Mesothelial cell of epicardium (in vitro differentiated cells): ENCODE data around the gene GRIN2A. TPM values are rescaled to one million over a fixed set of nuclear protein-coding genes. Genes with fewer than 3 reads are reported as not detected.

ENCODE experiments used
- DNase-seq, 2 experiments: peaks; one replicate each; pipeline ENCODE4 v3.0.0; 2021; ENCODE audit warnings: low spot score in 2 of 2; ENCODE audit not compliant: unreplicated experiment in 2 of 2
- H3K27ac Mint-ChIP-seq: 2 replicates; pipeline ENCODE4 v1.8.0; 2021; ENCODE audit warnings: mixed read lengths
- H3K27me3 Mint-ChIP-seq: 2 replicates; pipeline ENCODE4 v1.8.0; 2021; ENCODE audit warnings: low read depth, mixed read lengths
- H3K36me3 Mint-ChIP-seq: 2 replicates; pipeline ENCODE4 v1.8.0; 2021; ENCODE audit warnings: mixed read lengths
- H3K4me1 Mint-ChIP-seq: 2 replicates; pipeline ENCODE4 v1.8.0; 2021; ENCODE audit warnings: mixed read lengths
- H3K4me3 Mint-ChIP-seq: 2 replicates; pipeline ENCODE4 v1.8.0; 2021; ENCODE audit warnings: mild to moderate bottlenecking, moderate library complexity, mixed read lengths
- H3K9me3 Mint-ChIP-seq: 2 replicates; pipeline ENCODE4 v1.8.0; 2021; ENCODE audit warnings: mixed read lengths
- total RNA-seq: library from RNA; stranded (reverse); gene quantifications from 3 replicates; pipeline ENCODE4 v1.2.1, GENCODE V29; 2021
- TF ChIP-seq, protein P1 (sequence below): fragments of 200-600 bp; sonication (generic); IDR thresholded peaks from one replicate; pipeline ENCODE4 v1.5.0; 2021; ENCODE audit warnings: antibody characterized with exemption; ENCODE audit not compliant: unreplicated experiment

The GRIN2A gene
- total RNA-seq, 1 donor from 2014 or later = 4.9 TPM

DNA sequence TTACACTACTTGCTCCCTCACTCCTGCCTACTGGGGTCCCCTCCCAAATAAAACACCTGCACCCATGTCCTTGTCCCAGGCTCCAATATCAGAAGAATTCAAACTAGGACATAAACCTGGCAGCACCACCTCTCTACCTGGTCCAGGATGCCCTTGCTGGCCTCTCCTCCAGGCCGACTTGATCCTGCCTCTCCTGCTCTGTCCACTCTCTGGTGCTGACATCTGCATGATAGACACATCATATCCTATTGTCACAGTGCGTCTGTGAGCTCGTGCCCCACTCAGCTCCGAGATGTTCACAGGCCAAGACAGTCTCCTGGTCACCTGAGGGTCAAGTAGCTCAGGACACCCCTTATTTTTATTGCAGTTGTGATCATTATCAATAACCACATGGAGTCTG, 31.5 kb upstream of the GRIN2A start:
- no peak for DNase-seq
- Mint-ChIP-seq H3K27ac (no peak overlapping the region), H3K4me1 (no peaks in the 10 kb centered on the region), H3K36me3 (no peaks in the 10 kb centered on the region), H3K4me3 (no peak overlapping the region), H3K9me3 (no peaks in the 10 kb centered on the region), H3K27me3 (peaks cover 7% of the 10 kb centered on the region)
- TF ChIP-seq, protein P1, sequence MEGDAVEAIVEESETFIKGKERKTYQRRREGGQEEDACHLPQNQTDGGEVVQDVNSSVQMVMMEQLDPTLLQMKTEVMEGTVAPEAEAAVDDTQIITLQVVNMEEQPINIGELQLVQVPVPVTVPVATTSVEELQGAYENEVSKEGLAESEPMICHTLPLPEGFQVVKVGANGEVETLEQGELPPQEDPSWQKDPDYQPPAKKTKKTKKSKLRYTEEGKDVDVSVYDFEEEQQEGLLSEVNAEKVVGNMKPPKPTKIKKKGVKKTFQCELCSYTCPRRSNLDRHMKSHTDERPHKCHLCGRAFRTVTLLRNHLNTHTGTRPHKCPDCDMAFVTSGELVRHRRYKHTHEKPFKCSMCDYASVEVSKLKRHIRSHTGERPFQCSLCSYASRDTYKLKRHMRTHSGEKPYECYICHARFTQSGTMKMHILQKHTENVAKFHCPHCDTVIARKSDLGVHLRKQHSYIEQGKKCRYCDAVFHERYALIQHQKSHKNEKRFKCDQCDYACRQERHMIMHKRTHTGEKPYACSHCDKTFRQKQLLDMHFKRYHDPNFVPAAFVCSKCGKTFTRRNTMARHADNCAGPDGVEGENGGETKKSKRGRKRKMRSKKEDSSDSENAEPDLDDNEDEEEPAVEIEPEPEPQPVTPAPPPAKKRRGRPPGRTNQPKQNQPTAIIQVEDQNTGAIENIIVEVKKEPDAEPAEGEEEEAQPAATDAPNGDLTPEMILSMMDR = no peak

DNA sequence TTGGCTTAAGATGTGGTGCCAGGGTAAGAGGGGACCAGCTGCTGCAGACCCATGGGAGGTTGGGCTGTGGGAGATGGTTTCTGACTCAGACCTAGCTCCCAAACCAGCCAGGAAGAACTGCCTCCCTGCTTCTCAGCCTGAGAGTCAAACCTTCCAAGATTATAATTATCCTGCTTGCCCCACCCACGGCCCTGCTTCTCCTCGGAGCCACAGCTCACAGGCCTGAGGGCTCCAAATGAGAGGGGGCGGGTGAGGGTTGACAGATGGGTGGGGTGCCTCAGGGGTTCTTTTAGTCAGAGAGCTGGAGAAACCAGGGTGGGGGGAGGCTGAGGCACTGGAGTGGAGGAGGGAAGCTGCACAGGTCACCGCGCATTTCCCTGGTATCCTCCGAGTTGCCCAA, 28.7 kb upstream of the GRIN2A start:
- no peaks in the 10 kb centered on the region for H3K4me1 Mint-ChIP-seq
- H3K27me3 Mint-ChIP-seq = peaks cover 2% of the 10 kb centered on the region
- TF ChIP-seq, protein P1 = no peak
- H3K27ac Mint-ChIP-seq = no peak overlapping the region
- no peak overlapping the region for H3K4me3 Mint-ChIP-seq
- peaks cover 5% of the 10 kb centered on the region for H3K9me3 Mint-ChIP-seq
- no peaks in the 10 kb centered on the region for H3K36me3 Mint-ChIP-seq
- no peak for DNase-seq

DNA sequence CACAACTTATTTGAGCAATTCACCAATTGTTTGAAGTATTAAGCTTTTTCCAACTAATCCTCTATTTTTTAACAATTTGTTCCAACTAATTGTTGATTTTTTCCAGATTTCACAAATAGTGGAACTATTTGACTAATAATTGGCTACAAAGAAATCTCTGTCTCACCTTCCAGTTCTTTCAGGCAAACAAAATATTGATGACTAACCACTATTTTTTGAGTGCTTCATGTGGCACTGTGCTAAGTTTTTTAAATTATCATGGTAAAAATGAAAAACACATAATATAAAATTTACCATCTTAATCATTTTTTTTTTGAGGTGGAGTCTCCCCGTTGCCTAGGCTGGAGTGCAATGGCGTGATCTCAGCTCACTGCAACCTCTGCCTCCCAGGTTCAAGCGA, 24.6 kb upstream of the GRIN2A start:
- Mint-ChIP-seq H3K4me1 (no peaks in the 10 kb centered on the region), H3K9me3 (peaks cover 12% of the 10 kb centered on the region), H3K4me3 (no peak overlapping the region), H3K36me3 (no peaks in the 10 kb centered on the region), H3K27ac (no peak overlapping the region), H3K27me3 (peaks cover 2% of the 10 kb centered on the region)
- TF ChIP-seq, protein P1 = no peak
- no peak for DNase-seq

DNA sequence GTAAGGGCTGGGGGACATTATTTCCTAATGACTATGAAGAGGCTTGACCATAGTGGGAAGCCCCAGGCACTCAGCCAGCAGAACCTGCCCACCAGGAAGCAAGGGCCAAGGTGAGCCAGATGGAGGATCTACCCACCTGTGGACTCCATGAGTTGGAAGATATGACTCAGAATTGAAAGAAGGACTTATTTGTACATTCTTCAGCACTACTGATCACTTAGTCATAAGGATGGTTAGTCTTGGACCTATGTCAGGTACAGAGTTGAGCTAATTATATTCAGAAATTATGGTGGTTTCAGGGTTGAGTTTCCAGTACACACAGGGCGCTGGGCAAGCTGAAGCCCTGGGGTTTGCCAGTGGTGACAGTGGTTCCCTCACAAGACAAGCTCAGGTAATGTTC, 24.0 kb upstream of the GRIN2A start:
- TF ChIP-seq, protein P1 = no peak
- no peaks in the 10 kb centered on the region for H3K4me1 Mint-ChIP-seq
- DNase-seq = no peak
- H3K27ac Mint-ChIP-seq = no peak overlapping the region
- peaks cover 2% of the 10 kb centered on the region for H3K27me3 Mint-ChIP-seq
- peaks cover 12% of the 10 kb centered on the region for H3K9me3 Mint-ChIP-seq
- no peak overlapping the region for H3K4me3 Mint-ChIP-seq
- no peaks in the 10 kb centered on the region for H3K36me3 Mint-ChIP-seq

DNA sequence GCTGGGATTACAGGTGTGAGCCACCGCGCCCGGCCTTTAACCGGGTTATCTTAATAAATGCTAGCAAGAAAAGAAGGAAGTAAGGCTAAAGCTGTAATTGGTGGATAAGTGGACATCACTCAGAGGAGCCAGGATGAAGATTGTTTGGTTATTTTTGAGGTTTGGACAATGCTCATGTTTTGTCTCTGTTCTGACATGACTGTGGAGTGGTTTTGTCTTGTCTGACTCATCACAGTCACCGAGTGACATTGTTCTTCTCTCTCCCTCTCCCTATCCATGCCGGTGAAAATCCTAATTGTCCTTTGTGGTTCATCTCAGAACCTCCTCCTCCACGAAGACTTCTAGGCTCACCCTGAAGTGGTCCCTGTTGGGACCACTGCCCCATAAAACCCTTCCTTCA, 23.5 kb upstream of the GRIN2A start:
- Mint-ChIP-seq H3K9me3 (peaks cover 12% of the 10 kb centered on the region), H3K36me3 (no peaks in the 10 kb centered on the region), H3K27me3 (peaks cover 2% of the 10 kb centered on the region), H3K27ac (no peak overlapping the region), H3K4me1 (no peaks in the 10 kb centered on the region), H3K4me3 (no peak overlapping the region)
- DNase-seq = no peak
- TF ChIP-seq, protein P1 = no peak

DNA sequence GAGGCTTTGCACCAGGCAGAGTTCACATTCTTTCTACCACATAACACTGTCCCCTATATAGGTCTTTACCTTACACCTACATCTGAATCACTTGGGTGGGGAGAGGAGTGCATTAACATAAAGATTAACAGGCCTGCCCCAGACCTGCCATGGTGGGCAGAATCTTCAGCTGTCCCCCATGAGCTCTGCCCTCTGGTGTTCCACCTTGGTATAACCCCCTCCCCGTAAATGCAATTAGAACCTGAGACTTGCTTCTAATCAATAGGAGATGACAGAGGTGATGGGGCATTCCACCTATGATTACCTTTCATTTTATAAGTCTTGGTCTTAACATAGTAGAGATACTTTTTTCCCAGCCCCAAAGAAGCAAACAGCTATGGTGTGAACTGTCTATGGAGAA, 20.4 kb upstream of the GRIN2A start:
- TF ChIP-seq, protein P1 = peak; percentile 40
- no peaks in the 10 kb centered on the region for H3K4me1 Mint-ChIP-seq
- peaks cover 12% of the 10 kb centered on the region for H3K27me3 Mint-ChIP-seq
- DNase-seq = no peak
- H3K36me3 Mint-ChIP-seq = no peaks in the 10 kb centered on the region
- H3K4me3 Mint-ChIP-seq = no peak overlapping the region
- H3K9me3 Mint-ChIP-seq = peaks cover 7% of the 10 kb centered on the region
- H3K27ac Mint-ChIP-seq = no peak overlapping the region
